HG02571 (cell line): ENCODE data around the gene MRPL55.

Source experiments
- ATAC-seq: cut with Tn5 transposase; IDR thresholded peaks from one replicate; pipeline ENCODE4 v1.9.1; 2021; ENCODE audit warnings: mild to moderate bottlenecking, moderate library complexity; ENCODE audit not compliant: unreplicated experiment

MRPL55 gene

DNA sequence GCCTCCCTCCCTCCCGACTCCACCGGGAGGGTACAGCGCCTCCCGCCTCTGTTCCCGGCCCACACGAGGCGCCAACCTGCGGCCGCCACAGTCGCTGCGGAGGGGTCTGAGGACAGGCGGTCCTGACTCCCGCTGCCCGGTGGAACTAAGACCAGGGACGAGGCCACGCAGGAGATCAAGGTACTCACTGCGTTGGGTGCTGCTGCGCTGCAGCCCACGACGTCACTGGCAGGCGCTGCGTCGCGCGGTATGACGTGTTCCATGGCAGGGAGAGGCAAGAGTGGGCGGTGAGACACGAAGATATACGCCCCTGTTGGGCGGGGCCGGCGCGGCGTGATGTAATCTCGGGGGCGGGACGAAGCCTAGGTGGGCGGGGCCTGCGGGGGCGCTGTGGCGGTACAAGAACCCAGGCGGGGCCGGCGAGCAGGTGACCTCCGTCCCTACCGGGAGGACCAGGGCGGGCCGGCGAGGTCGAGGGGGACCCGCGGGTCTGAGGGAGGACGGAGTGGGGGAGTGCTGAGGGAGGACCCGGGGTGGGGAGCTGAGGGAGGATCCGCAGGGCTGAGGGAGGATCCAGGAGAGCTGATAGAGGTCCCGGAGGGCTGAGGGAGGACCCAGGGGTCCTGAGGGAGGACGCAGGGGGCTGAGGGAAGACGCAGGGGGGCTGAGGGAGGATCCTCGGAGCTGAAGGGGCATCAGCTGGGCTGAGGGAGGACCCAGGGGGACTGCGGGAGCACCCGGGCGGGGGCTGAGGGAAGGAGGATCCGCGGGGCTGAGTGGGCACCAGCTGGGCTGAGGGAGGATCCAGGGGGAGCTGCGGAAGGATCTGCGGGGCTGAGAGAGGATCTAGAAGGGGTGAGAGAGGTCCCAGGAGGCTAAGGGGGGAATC lies at the start of gene MRPL55:
Gene MRPL55, minus strand, starts transcription at position 227 of the 889 bp plus-strand sequence. CDS start 1,039 bp downstream, outside the sequence.
- ATAC-seq: peak; percentile 81

- no peak for ATAC-seq
Observed at GRCh38 chr1:228158151-228159007, 49.3 kb upstream of the MRPL55 start.

DNA sequence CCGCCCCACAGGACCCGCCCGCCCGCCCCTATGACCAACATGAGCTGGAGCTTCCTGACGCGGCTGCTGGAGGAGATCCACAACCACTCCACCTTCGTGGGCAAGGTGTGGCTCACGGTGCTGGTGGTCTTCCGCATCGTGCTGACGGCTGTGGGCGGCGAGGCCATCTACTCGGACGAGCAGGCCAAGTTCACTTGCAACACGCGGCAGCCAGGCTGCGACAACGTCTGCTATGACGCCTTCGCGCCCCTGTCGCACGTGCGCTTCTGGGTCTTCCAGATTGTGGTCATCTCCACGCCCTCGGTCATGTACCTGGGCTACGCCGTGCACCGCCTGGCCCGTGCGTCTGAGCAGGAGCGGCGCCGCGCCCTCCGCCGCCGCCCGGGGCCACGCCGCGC lies 48.6 kb upstream of the MRPL55 start:
- ATAC-seq: no peak

DNA sequence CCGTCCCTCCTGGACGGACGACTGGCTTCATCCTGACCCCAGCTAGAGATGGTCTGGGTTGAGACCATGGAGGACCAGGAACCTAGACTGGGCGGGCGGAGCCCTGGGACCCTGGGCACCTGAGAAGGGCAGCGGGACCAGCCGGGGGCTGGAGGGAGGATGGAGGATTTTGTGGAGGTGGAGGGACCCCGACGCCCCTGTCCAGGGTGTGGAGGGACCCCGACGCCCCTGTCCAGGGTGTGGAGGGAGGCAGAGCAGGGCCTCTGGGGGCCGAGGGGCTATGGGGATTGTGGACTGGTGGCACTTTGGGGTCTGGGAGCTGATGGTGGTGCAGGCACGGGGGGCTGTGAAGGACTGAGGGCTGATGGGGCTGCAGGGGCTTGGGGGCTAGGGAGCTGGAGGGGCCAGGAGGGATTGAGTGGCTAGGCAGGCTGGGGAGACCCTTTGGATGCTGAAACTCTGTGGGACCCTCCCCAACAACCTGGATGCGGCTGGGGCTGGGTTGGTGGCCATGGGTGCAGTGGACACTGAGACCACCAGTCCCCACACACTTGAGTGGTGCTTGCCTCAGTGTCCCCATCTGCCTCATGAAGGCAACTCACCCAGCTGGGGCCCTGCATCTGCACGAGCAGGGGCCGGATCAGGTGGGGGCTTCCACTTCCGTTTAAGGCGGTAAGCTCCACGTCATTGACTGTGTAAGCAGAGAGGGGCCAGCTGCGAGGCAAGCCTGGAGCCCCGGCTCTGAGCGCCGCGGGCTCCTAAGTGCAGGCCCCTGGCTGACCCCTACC lies 48.0 kb upstream of the MRPL55 start:
- ATAC-seq: no peak

DNA sequence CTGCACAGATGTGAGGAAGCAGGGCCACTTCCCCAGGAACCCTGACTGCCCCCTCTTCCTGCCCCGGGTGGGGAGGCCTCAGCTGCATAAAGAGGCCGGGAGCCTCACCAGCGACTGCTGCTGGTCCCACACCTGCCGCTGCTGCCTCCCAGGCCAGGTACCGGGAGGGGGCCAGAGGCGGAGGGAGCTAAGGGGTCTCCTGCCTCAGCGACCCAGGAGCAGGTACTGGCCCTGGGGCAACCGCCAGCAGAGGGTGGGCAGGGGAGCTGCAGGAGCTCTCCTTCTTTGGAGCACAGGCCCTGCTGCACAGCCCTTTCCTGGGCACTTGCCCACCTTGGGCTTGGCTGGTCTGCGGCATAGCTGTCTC lies 47.4 kb upstream of the MRPL55 start:
- ATAC-seq: no peak

GRCh38 chr1:228155596-228156514 lies 46.8 kb upstream of the MRPL55 start:
- ATAC-seq: no peak

GRCh38 chr1:228154670-228155571 lies 45.8 kb upstream of the MRPL55 start:
- no peak for ATAC-seq

GRCh38 chr1:228154021-228154669 lies 45.0 kb upstream of the MRPL55 start:
- ATAC-seq: no peak

DNA sequence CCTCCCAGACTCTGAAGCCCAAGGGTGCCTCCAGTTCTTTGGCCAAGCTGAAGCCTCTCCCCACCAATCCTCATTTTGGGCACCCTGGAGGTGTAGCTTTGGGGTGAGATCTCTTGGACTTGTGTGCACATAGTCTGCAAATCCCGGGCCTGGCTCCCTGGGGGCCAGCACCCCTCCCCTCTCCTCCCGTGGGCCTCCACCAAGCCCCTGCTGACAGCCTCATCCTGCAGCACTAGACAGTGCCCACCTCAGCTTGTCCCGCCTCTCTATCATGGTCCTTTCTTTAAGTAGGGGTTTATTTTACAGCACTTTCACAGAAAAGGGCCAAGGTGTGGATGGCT lies 43.8 kb upstream of the MRPL55 start:
- ATAC-seq: no peak

- ATAC-seq: no peak
Observed at GRCh38 chr1:228152097-228152917, 43.2 kb upstream of the MRPL55 start.

GRCh38 chr1:228151180-228151925 lies 42.3 kb upstream of the MRPL55 start:
- ATAC-seq: no peak

DNA sequence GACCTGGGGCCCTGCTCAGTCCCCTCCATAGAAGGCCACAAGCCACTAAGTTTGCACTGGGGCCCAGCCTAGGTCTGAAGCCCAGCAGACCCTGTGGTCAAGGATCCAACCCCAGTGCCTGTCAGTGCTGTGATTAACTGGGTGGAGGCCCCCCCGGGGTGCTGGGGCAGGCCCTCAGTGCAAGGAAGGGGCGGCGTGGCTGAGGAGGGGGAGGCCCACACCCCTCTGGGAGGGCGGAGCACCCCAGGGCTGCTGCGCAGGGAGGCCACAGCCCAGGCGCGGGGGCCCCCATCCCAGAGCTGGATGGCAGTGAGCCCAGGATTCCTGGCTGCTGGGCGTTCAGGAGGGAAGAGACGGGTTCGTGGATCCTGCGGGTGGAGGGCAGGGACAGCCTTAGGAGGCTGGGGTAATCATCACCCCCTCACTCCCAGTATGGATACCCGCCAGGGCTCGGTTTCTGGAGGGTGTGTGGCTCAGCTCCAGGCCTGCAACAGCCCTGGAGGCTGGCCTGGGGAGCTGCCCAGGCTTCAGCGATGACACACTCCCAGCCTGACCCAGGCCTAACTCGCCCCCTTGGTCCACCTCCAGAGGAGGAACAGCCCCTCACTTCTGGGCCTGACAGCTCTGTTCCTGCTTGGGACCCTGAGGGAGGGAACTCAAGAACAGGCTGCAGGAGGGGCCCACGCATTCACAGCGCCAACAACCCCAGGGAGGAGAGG lies 41.5 kb upstream of the MRPL55 start:
- no peak for ATAC-seq

DNA sequence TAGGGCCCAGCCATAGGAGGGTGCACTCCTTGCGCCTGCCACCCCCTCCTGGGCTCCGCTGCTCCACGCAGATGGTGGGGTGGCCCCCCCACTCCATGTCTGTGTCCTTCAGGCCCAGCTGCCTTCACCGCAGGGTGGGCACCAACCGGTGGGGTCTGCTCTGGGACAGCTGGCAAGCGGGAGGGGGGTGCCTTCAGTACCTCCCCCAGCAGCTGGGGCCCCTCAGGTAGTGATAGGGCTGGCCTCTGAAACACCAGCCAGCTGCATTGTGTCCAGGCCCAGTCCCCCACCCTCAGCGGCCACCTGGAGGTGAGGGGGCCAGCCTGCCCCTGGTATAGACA lies 41.0 kb upstream of the MRPL55 start:
- ATAC-seq: no peak

DNA sequence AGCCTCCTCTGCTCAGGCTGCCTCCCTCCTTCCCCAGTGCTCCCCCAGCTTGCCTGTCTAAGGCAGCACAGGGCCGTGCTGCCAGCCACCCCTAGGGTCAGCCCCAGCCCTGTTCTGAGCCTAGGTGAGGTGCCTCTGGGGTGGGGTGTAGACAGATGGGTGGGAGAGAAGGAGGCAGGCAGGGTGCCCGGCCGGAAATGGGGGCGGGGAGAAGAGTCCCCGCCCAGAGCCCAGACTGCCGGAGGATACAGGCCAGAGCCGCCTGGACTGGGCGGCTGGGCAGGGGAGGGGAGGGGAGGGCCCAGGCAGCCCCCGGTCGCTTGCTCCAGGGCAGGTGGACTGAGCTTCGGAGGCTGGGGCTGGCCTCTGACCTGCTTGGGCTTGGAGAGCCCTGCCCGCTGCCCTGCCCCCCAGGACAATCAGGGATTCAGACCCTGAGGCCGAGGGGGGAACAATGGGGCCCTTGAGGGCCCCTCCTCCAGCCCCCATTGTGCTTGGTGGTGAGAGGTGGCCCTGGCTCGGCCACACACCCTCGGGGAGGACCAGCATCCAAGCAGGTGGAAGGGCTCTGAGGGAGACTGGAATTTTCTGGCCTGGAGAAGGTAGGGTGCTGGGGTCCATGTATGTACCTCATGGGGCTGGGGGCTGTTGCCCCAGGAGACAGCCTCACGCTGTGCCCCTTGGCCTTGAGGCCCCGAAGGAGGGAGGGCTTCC lies 40.5 kb upstream of the MRPL55 start, which contains the start of gene GJC2:
Gene GJC2, plus strand, starts transcription at position 525 of the 714 bp plus-strand sequence. CDS start 7,829 bp downstream, outside the sequence.
- ATAC-seq: no peak

- no peak for ATAC-seq
Observed at GRCh38 chr1:228148935-228149405, 39.9 kb upstream of the MRPL55 start.
